NCI-H2196 treated with DMSO at 0.1 percent for 48 hours (cell line): ENCODE results near the gene AIFM3.

Source experiments
- DNase-seq: peaks from one replicate; lab custom pipeline; 2025; ENCODE audit not compliant: unreplicated experiment; lab: John Stamatoyannopoulos, UW

Gene AIFM3

DNA sequence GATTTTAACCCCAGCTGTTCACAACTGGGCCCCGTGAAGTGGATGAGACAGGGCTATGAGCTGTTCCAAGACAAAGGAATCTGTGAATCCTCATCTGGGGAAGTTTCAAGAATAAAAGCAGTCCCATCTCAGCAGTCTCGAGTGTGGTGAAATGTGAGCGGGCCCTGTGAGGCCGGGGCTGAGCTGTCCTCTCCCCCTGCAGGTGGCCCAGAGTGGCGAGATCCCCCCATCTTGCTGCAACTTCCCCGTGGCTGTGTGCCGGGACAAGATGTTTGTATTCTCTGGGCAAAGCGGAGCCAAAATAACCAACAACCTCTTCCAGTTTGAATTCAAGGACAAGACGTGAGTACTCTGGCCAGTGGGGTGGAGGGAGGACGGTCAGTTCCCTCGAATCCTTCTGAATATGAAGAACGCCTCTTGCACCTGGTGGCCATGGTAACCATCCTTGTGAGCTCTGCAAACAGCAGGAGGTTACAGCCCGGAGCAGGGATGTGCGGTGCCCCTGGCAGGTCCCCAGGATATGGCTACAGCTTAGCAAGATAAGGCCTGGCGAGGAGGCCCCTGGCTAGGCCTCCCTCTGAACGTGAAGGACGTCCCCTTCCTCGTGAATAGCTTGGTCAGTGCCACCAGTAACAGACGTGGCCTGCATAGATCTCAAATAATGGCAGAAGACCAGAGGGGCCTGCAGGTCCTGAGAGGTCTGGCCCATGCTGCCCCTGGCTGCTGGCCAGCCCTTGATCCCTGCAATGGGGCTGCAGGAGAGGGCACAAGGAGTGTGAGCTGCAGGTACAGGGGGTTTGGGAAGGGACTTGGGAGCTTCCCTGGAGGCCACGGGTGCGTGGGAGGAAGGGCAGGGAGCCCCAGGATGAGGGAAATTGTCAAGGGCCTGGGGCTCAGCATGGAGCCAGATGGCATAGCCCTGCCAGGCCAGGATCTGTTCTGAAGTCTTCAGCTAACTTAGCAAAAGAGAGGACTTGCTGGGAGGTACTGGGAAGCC is 23.4 kb downstream of the AIFM3 start:
- DNase-seq = no peak

DNA sequence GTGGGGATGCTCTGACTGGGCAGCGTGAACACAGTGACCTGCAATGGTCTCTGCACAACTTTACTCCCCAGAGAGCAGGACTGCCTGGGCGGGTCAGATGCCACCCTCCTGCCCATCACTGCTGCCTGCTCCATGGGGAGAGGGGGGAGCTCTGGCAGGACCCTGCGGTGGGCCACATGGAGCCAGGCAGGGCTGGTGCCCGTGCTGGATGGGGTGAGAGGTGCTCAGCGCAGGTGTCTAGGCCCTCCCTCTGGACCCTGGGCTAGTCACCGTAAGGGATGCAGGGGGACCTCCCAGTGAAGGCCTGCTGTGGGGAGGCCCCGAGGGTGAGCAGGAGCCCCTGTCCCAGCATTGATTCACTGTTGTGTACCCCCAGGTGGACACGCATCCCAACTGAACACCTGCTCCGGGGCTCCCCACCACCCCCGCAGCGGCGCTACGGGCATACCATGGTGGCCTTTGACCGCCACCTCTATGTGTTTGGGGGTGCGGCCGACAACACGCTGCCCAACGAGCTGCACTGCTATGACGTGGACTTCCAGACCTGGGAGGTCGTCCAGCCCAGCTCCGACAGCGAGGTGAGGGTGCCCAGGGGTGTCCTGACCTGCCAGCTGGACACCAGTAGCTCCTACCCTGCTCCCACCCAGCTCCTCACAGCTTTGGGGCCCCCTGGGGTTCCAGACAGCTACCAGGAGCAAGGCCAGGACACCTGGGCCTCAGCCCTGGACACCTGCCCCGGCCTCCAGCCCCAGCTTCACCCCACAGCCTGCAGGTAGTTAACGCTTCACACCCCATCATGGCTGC is 24.4 kb downstream of the AIFM3 start:
- DNase-seq = no peak

DNA sequence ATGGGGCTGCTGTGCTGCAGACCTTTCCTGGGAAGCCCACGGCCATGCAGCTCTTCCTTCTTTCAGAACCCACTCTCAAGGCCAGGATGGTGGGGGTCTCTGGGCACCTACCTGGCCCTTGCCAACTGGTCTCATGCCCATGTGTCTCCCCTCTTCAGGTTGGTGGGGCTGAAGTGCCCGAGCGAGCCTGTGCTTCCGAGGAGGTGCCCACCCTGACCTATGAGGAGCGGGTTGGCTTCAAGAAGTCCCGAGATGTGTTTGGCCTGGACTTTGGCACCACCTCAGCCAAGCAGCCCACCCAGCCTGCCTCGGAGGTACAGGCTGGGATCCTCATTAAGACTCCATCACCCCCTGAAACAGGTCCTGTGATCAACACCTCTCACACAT is 25.0 kb downstream of the AIFM3 start:
- no peak for DNase-seq

DNA sequence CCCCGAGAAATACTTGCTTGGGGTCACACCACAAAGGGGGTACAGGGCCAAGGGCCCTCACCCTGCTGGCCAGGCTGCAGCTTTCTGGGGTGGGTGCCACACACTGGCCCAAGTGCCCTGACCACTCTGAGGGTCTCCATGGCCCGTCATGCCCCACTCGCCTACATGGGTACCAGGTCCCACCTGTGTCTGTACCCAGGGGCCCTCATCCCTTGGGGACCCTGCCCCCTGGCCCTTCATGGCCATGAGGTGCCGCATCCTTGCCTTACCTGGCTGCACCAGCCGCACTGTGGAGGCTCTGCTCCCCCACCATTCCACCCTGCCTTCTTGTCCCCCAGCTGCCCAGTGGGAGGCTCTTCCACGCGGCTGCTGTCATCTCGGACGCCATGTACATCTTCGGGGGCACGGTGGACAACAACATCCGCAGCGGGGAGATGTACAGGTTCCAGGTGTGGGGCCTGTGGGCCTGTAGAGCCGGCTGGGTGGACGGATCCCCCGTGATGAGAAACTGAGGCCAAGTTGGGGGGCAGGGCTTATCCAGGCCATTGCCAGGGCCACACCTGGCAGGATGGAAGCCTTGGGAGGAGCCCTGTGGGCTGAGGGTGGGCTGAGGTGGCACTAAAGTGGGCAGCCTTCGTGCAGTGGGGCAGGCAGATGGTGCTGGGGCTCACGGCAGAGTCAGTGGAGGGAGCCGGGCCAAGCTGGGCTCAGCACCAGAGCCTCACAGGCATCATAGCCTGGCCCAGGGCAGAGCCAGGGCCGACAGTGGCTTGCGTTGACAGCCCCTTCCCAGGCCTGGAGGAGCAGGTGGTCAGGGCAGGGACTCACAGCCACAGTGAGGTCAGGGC is 25.6 kb downstream of the AIFM3 start:
- no peak for DNase-seq

DNA sequence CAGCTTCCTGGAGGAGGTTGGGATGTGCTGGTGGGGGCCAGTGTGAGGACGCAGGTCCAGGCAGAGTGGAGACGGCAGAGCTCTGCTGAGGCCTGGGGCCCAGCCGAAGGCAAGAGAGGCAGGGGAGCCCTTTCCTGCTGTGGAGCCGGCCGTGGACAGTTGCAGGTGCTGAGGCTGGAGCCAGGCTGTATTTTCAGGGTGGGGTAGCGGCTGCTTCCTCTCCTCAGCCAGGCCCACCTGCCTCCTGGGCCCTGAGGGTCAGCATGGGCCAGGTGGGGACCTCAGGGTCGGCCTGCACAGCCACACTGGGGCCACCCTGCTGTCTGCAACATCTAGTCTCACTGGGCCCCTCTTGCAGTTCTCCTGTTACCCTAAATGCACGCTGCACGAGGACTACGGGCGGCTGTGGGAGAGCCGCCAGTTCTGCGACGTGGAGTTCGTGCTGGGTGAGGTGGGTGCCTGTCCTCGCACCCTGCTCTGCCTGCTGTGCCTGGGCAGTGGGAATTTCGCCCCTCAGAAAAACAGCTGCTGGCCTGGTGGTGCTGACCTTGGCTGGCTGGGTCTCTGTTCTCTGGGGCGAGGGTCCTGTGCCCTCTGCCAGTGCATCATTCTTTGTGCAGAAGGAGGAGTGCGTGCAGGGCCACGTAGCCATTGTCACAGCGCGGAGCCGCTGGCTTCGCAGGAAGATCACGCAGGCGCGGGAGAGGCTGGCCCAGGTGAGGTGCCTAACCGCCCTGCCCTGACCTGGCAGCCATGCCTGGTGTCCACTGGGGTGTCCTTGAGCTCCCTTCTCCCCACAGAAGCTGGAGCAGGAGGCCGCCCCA is 26.5 kb downstream of the AIFM3 start:
- DNase-seq = no peak

DNA sequence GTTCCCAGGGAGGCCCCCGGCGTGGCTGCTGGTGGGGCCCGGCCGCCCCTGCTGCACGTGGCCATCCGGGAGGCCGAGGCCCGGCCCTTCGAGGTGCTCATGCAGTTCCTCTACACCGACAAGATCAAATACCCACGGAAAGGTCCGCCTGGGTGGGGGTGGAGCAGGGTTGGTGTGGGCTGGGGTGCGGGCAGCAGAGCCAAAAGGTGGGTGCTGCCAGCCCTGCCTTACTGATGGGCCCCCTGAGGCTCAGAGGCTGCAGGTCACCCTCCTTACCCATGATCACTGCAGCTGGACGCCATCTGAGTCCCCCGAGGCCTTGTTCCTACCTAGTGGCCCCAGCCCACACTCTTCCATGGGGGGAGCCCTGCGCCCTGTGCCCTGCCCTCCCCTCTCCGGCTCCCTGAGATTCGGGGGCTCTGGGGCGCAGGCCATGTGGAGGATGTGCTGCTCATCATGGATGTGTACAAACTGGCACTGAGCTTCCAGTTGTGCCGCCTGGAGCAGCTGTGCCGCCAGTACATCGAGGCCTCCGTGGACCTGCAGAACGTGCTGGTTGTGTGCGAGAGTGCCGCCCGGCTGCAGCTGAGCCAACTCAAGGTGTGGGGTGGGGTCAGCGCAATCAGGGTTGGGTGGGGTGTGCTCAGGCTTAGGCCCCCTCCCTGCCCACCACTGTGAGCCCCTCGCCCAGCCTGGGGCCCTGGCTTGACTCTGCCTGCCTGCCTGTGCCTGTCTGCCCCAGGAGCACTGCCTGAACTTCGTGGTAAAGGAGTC is 27.3 kb downstream of the AIFM3 start:
- no peak for DNase-seq

DNA sequence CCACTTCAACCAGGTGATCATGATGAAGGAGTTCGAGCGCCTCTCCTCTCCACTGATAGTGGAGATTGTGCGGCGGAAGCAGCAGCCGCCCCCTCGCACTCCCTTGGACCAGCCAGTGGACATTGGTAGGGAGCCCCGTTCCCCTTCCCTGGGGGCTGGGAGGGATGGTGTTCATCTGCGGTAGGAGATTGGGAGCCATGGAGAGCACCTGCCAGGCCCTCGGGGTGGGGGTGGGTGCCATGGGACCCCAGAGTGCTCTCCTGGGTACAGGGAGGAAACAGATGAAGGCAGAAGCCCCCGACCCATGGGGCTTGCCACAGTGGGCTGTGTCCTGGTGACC is 27.8 kb downstream of the AIFM3 start:
- DNase-seq = no peak

DNA sequence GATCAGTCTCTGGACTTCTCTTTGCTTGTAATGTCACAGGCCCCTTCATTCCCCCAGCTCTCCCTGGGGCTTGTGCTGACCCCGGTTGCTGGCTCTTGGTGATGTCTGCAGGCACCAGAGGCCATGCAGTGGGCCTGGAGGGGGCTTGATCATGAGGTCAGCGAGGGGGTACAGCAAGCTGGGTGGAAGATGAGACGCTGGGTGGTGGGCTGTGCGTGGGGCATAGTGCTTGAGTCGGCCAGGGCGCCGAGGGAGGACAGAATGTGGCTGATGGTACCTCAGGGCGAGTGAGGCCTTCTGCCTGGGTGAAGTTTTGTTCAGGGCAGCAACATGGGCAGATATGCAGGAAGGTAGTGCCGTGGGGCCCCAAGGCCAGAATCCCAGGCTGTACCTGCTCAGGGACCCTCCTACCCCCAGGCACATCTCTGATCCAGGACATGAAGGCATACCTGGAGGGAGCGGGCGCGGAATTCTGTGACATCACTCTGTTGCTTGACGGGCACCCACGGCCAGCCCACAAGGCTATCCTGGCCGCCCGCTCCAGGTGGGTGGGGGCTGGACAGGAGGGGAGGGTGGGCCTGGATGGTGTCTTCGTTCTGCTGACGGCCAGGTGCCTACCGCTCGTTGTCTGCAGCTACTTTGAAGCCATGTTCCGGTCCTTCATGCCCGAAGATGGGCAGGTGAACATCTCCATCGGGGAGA is 28.4 kb downstream of the AIFM3 start:
- DNase-seq = no peak

DNA sequence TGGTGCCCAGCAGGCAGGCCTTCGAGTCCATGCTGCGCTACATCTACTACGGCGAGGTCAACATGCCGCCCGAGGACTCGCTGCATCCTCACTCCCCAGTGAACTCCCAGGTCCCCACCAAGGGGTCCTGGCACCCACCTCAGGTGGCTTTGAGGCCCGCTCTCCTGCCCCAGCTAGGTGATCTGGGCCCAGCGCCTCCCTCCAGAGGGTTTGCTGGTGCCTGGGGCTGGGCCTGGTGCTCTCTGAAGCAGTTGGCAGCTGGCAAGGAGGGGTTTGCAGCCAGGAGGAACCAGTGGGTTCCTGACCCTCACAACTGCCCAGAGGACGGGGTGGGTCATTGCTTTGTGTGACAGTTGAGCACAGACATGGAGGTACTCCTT is 29.0 kb downstream of the AIFM3 start:
- DNase-seq = no peak

DNA sequence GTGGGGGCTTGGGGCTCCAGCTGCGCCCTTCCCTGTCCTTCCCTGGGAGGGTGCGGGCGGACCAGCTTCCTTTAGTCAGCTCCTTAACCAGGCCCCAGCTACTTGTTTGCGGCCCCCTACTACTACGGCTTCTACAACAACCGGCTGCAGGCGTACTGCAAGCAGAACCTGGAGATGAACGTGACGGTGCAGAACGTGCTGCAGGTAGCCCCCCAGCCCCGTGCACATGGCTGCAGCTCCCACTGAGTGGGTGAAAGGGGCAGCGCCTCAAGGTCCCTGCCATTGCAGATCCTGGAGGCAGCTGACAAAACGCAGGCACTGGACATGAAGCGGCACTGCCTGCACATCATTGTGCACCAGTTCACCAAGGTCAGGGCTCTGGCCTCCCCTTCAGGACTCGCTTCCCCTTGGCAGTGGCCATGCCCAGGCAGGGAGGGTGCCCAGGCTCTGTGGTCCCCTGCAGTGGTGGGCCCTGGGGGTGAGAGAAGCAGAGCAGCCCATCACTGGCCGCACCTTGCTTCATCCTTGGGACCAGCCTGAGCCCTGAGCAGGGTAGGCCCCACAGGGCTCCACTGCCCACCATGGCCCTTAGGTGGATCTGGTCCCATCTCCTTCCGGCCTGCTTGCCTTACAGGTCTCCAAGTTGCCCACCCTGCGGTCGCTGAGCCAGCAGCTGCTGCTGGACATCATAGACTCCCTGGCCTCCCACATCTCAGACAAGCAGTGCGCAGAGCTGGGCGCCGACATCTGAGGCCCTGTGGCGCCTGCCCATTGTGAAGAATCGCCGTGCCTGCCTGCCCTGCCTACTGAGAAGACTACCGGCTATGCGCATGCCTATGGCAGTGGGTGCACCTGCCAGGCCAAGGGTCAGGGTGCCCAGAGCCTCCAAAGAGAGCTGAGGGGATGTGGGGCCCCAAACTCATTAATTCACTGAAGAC is 29.8 kb downstream of the AIFM3 start:
- no peak for DNase-seq

DNA sequence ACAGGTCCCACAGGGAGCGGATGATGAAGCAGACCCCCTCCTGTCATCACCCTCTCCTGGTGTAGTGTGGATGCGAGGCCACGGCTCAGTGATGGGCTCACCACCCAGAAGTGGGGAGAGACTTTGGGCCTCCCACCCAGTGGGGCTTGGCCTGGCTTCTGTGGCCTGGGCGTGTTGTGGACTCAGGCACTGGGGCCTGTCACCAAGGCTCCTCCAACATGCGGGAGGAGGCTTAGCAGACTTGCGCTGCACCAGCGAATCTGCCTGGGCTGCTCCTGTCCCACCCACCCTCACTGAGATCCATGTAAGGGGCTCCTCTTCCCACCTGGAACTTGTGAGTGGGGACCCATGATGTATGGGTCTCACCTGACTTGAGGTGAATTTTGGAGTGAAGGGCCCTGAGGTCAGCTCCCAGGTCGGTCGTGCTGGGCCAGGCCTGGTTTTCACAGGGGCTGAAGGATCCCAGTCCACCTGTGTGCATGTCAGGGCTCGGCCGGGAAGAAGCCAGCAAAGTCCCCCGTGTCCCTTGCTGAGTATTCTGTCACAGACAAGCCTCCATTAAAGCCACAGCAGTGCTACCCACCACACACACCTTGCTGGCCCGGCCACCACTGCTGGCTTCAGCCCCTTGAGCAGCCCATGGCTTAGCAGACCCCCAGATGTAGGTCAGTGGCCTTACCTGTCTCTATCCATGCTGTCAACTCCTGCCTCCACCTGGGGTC is 30.6 kb downstream of the AIFM3 start:
- DNase-seq = no peak

DNA sequence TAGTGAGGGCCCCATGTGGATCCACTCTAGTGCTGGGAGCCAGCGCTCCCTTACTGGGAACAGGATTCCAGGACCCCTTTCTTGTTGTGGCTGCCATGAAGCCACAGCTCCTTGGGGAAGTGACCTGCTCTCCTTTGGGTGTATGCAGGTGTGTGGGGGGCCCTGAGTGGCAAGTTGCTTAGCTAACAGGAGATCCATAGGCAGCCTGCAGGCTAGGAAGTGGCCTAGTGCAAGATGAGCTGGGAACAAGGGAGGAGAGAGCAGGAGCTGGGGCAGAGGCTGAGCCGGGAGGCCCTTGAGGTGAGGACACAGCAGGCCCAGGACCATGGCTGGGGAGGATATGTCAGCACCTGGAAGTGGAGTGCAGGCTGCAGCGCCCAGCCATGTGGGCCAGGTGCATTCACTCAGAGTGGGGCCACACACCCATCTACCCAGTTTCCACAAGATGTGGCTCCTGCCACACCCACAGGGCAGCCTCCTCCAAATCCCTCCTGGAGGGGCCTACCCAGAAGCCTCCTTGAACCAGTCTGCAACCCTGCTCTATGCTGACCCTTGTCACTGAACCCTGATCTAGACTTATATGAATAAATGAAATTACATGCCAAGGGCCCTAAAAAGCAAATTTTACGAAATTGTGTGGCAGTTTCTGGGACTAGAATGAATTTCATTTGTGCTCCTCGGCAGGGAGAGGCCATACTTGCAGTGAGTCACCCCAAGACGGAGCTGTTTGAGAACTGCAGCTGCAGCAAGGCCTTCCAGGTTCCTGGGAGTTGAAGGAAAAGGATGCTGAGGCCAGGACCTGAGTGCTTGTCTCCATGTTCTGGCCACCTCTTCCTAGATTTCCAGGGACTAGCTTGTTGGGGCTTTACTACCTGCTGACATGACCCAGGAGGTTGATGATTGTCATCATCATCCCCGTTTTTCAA is 31.6 kb downstream of the AIFM3 start:
- no peak for DNase-seq

DNA sequence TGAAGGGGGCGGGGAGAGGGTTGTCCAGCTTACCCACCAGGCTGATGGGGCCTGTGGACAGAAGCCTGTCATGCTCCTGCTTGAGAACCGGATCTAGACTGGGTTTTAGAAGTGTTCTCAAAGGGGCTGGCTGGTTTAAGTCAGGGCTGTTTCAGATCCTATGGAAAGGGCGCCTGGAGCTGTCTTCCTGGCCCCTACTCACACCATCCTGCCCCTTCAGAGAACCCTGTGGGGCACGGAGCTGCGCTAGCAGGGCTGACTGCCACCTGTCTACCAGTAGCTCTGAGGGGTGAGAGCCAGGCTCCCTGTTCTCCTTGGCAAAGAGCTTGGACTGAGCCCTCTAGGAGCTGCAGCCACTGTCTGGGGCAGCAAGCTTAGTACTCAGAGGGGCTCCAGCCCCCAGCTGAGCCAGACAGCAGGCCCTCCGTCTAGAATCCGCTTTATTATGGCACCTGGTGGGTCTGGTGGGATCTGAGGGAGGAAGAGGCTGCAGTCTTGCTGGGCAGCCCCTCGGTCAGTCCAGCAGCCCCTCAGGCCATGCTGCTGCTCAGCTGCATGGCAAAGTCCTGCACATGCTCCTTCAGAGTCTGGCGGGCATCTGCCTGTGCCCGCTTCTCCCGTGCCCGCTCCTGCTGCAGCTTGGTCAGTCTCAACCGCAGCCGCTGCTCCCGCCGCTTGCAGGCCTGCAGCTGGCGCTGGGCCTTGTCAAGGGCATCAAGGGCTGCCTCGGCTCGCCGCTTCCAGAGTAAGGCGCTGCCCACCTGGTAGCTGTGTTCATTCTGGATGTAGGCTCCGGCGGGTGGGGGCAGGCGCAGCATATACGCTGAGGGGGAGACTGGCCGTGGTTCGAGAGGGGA is 32.5 kb downstream of the AIFM3 start:
- no peak for DNase-seq

DNA sequence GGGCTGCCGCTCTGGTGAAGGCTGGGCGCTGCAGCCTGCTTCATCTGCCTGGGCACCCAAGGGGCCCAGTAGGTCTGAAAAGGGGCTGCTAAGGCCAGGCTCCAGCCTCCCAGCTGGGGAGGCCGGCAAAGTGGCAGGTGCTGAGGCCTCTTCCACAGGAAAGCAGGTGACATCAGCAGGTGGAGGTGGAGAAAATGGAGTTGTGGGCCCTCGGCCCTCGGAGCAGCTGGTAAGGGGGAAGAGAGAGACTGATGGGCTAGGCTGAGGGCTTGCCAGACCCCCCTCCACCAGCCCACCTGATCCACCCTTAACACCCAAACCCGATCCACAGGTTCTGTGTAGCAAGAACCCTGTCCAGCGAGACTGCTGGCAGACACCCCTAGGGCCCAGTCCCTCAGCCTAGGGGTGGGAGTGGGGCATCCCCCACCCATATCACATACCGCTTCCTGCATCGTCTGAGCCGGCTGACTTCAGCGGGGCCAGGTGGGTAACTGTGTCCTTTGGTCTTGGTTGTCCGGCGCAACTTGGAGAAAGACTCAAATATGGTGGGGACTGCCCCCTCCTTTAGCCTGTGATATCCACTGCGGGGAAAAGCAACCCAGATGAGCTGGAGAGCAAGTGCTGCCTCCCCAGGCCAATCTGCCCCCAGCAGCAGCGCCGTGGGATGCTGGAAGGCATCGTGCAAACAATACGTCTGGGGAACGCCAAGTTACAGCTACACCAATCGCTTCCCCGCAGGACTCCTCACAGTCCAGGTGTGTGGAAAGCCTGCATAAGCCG is 33.3 kb downstream of the AIFM3 start:
- no peak for DNase-seq
